Right lobe of liver (tissue), 4 donors: ENCODE results near the gene ZNF341.

Experiments used
- CTCF ChIP-seq, 4 donors: fragments of 200-600 bp in 3 of 4; fragments of 450-650 bp in 1 of 4; IDR thresholded peaks; one replicate each; pipeline versions ENCODE4 v1.5.1 to v1.8.0; 2016 to 2022; ENCODE audit warnings: antibody characterized with exemption in 4 of 4, mild to moderate bottlenecking in 2 of 4
- POLR2A ChIP-seq: fragments of 450-650 bp; IDR thresholded peaks from one replicate; pipeline ENCODE4 v1.6.1; 2017; ENCODE audit warnings: antibody characterized with exemption, mild to moderate bottlenecking
- donor health status: DM: no; HTN: no; CAD: no.
- donor health status: DM: no; HTN: no; CAD: no.
- donor health status: DM: no; HTN: yes; CAD: no.

- no peak for TF ChIP-seq CTCF (IDR thresholded peaks at IDR 0.05)
- no peak for TF ChIP-seq POLR2A
Observed at GRCh38 chr20:33788351-33789049, 56.7 kb downstream of the ZNF341 start.
